HG03469 (cell line): ENCODE results near the gene PPIF.

Source experiments
- ATAC-seq: cut with Tn5 transposase; IDR thresholded peaks from one replicate; pipeline ENCODE4 v1.9.1; 2021; ENCODE audit warnings: mild to moderate bottlenecking, moderate library complexity, moderate number of reproducible peaks; ENCODE audit not compliant: unreplicated experiment

Gene PPIF

DNA sequence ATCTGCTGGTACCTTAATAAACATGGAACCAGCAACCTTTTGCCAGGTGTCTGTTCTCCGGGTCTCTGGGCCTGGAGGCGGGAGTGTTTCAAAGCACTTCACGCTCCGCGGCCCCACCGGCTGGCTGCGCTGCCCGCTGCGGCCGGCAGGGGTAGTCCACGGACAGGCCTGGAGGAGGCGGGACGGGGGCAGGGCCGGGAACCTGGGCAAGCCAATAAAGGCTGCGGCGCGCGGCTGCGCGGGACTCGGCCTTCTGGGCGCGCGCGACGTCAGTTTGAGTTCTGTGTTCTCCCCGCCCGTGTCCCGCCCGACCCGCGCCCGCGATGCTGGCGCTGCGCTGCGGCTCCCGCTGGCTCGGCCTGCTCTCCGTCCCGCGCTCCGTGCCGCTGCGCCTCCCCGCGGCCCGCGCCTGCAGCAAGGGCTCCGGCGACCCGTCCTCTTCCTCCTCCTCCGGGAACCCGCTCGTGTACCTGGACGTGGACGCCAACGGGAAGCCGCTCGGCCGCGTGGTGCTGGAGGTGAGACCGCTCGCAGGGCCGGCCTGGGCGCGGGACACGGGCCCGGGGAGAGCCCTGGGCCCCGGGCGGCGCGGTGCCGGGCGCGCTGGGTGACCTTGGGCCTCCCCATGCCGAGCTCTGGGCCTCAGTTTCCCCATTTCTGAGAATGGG, at the start of gene PPIF:
Gene PPIF, plus strand, starts transcription at position 244 of the 668 bp plus-strand sequence. Its CDS starts 80 bp downstream, at position 324.
- peak; percentile 77 for ATAC-seq

DNA sequence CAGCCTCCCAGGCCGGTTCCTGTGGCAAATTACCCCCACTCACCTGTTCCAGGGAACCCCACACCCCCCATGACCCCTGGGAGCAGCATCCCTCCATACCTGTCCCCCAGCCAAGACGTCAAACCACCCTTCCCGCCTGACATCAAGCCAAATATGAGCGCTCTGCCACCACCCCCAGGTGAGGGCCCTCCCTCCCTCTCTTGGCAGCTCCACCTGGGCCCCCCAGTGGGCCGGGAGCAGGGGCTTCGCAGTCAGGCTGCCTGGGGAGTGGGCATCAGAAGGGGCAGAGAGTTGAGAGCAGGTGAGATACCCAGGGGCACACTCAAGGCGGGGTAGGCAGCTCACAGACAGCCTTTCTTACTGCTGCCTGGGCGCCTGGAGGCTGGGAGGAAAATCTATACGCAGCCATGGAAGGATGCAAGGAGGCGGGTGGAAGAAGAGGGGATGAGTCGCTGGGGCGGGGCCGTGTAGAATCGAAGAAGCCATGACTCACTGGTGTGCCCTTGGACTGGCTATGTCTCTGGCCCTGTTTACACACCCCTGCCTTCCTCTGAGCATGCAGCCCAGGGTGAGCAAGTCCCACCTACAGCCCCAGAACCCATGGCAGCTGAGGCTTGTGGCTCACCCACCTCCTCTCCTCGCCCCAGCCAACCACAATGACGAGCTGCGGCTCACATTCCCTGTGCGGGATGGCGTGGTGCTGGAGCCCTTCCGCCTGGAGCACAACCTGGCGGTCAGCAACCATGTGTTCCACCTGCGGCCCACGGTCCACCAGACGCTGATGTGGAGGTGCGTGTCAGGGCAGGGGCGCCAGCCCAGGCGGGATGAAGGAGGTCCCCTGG, 48.6 kb upstream of the PPIF start:
- ATAC-seq = no peak

- no peak for ATAC-seq
Measured at GRCh38 chr10:79299397-79300241, 47.6 kb upstream of the PPIF start.

DNA sequence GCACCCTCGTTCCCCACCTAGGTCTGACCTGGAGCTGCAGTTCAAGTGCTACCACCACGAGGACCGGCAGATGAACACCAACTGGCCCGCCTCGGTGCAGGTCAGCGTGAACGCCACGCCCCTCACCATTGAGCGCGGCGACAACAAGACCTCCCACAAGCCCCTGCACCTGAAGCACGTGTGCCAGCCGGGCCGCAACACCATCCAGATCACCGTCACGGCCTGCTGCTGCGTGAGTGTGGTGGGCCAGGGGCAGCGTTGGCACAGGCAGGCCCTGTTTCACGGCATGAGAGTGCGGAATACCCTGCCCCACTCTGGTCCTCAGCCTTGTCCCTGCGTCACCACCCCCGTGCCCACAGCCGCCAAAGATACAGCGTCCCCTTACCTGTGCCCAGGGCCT, 46.6 kb upstream of the PPIF start:
- no peak for ATAC-seq

DNA sequence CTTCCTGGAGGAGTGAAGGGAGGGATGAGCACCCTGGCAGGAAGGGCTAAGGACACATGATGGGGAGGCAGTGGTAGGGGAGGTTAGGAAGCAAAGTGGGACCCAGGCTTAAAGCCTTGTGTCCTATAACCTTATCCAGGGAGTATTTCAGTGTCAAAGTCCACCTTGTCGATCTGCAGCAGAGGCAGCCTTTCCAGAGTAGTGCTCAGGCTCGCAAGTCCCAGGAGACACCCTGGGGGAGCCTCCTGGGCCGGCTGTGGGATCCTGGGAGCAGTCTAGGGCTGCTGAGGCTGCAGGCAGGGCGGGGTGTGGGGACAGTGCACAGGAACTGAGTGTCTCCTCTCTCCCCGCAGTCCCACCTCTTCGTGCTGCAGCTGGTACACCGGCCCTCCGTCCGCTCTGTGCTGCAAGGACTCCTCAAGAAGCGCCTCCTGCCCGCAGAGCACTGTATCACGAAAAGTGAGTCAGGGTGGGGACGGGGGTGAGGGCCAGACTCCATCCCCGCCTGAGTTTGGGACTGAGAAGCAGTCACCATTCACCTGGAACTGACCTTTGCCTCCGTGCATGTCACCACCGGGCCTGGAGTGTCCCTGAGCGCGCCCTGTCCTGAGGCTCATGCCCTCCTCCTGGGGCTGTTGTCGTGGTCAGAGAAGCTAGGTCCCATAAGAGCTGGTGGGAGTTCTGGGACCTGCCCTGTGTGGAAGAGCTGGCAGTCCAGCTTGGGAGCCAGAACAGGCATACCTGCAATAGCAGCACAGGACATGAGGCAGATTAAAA, 45.3 kb upstream of the PPIF start:
- ATAC-seq = no peak

DNA sequence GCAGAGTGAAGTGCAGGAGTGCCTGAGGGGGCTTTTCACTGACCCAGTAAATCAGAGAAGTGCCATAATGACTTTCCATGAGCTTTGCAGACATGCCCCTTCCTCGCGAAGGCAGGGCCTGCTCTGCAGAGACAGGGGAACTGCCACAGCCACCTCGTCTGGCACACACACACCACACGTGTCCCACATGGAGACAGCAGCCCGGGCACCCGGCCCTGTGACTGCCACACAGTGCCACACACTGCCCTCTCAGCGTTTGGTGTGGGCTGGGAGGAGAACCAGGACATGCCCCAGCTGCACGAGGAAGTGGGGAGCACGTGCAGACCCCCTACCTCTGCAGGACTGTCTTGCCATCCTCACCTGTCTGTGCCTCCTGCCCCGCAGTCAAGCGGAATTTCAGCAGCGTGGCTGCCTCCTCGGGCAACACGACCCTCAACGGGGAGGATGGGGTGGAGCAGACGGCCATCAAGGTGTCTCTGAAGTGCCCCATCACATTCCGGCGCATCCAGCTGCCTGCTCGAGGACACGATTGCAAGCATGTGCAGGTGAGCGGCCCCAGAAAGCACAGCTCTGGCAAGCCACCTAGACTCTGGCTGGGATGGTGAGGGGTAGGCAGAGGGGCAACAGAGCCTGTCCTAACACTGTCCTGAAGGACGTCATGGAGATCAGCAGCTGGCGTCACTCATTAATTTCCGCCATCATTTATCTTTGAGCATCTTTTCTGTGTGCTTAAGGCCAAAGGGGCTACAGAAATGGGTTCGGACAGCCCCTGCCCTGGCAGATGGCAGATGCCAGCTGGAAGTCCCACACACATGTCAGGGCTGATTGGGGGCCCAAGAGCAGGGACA, 43.4 kb upstream of the PPIF start:
- ATAC-seq = no peak

DNA sequence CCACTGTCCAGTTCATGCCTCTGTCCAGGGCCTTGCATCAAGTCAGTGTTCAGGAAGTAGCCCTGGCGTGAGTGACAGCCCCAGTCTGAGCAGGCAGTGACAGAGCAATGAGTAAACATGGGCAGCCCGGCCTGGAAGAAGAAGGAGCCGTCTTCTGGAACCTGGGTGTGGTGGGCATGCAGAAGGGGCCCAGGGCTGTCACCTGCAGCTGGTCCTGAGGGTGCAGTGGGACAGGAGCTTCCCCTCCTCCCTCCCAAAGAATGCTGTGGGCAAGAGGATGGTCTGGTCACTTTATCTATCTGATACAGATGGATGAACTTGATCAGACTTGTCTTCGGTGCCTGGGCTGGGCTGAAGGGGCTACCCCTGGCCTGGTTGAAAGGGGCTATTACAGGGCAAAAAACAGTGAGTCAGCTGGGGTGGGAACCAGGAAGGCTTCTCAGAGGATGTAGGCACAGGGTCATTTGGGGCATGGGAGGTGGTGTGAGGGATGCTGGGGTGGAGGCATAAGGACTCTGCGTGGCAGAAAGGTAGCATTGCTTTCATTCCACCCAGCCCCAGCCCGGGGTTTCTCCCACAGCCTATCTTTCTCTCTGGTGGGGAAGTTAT, 42.7 kb upstream of the PPIF start:
- ATAC-seq = no peak

- no peak for ATAC-seq
Measured at GRCh38 chr10:79305515-79305914, 41.8 kb upstream of the PPIF start.

DNA sequence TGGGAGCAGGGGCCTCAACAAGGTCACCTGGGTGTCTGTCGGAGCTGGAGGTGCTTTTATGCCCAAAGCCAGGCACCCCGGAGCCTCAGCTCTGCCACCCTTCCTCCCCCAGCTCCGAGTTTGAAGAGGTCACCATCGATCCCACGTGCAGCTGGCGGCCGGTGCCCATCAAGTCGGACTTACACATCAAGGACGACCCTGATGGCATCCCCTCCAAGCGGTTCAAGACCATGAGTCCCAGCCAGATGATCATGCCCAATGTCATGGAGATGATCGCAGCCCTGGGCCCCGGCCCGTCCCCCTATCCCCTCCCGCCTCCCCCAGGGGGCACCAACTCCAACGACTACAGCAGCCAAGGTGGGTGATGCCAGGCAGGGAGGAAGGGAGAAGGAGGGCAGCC, 41.3 kb upstream of the PPIF start:
- no peak for ATAC-seq

- ATAC-seq = no peak
Measured at GRCh38 chr10:79306644-79307220, 40.5 kb upstream of the PPIF start.

GRCh38 chr10:79308016-79308415, 39.3 kb upstream of the PPIF start:
- ATAC-seq = no peak

- ATAC-seq = no peak
Measured at GRCh38 chr10:79308969-79309665, 38.2 kb upstream of the PPIF start.

GRCh38 chr10:79310200-79310865, 36.9 kb upstream of the PPIF start:
- ATAC-seq = no peak

- no peak for ATAC-seq
Measured at GRCh38 chr10:79310911-79311573, 36.2 kb upstream of the PPIF start.

GRCh38 chr10:79311581-79312407, 35.5 kb upstream of the PPIF start:
- ATAC-seq = no peak

DNA sequence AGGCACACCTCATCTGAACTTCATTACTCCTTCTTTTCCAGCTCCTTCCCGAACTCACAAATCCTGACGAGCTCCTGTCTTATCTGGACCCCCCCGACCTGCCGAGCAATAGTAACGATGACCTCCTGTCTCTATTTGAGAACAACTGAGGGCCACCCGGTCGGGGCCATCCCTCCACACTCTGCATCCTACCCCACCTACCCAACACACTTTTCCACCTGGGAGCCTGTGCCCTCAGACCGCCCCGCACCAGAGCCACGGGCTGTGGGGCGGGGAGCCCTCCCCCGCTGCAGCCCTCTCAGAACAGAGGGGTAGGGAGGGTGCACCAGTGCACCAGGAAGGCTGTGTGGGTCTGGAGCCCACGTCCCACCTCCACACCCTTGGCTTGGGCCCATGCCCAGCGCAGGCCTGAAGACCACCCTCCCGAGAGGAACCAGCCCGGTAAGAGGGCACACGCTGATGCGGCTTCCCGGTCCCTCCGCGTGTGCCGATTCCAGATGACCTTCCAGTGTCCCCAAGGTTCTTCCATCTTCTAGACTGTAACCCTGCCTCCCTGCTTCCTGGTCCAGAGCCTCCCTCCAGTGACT, 34.6 kb upstream of the PPIF start:
- no peak for ATAC-seq
